Measurements from ENCODE around the gene CRB3. TPM values are rescaled to one million over a fixed set of nuclear protein-coding genes. Genes with fewer than 3 reads are reported as not detected.

The CRB3 gene
- total and polyA plus RNA-seq, 2 donors (not counting 1 experiment from before 2014, with no cell fraction given) = 0.17 TPM; not detected in 1

DNA sequence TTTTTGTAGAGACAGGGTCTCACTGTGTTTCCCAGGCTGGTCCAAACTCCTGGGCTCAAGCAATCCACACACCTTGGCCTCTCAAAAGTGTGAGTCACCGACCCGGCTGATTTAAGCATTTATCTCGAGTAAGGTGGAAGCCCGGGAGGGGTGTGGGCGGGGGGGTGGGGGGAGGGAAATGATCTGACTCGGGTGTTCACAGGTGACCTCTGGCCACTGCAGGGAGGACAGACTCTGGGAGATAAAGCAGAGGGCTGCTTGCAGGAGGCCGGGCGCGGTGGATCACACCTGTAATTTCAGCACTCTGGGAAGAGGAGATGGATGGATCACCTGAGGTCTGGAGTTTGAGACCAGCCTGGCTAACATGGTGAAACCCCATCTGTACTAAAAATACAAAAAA, 9.6 kb downstream of the CRB3 start:
- H3K27me3 ChIP-seq (ENCODE audit: control insufficient read depth, insufficient read depth, low read length) = no peaks in the 10 kb centered on the region
- H2AFZ ChIP-seq (ENCODE audit: low read length) = no peak overlapping the region
- H3K4me1 ChIP-seq (ENCODE audit: control insufficient read depth, extremely low read depth, insufficient read depth, low read length) = no peaks in the 10 kb centered on the region
- TF ChIP-seq, protein P1, sequence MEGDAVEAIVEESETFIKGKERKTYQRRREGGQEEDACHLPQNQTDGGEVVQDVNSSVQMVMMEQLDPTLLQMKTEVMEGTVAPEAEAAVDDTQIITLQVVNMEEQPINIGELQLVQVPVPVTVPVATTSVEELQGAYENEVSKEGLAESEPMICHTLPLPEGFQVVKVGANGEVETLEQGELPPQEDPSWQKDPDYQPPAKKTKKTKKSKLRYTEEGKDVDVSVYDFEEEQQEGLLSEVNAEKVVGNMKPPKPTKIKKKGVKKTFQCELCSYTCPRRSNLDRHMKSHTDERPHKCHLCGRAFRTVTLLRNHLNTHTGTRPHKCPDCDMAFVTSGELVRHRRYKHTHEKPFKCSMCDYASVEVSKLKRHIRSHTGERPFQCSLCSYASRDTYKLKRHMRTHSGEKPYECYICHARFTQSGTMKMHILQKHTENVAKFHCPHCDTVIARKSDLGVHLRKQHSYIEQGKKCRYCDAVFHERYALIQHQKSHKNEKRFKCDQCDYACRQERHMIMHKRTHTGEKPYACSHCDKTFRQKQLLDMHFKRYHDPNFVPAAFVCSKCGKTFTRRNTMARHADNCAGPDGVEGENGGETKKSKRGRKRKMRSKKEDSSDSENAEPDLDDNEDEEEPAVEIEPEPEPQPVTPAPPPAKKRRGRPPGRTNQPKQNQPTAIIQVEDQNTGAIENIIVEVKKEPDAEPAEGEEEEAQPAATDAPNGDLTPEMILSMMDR (conservative IDR thresholded peaks at IDR 0.05 in 1 of 2, IDR thresholded peaks at IDR 0.05 in 1 of 2; ENCODE audit: low read depth in 1 of 2, low read length in 2 of 2) = no peak
- TF ChIP-seq EZH2 (IDR thresholded peaks at IDR 0.05; ENCODE audit: low read length, missing control alignments) = no peak
- no peak overlapping the region for H3K9ac ChIP-seq (ENCODE audit: insufficient read depth, low read length)
- no peaks in the 10 kb centered on the region for H4K20me1 ChIP-seq (ENCODE audit: control insufficient read depth, extremely low read depth, insufficient read depth, low read length)
- no peak overlapping the region for H3K4me2 ChIP-seq (ENCODE audit: extremely low read depth, insufficient read depth, low read length)
- no peak overlapping the region for H3K4me3 ChIP-seq (replicated peaks in 1 of 4; ENCODE audit: control extremely low read depth in 1 of 4, insufficient read depth in 1 of 4, low read depth in 3 of 4, low read length in 4 of 4)
- H3K9me3 ChIP-seq (ENCODE audit: control insufficient read depth, insufficient read depth, low read depth, low read length) = no peaks in the 10 kb centered on the region
- DNase-seq (ENCODE audit: low read depth in 2 of 2) = no peak
- H3K79me2 ChIP-seq (ENCODE audit: control insufficient read depth, insufficient read depth, low read length) = no peaks in the 10 kb centered on the region
- no peak overlapping the region for H3K27ac ChIP-seq (ENCODE audit: insufficient read depth, low read length)
- H3K36me3 ChIP-seq (ENCODE audit: control insufficient read depth, insufficient read depth, low read length) = no peaks in the 10 kb centered on the region

DNA sequence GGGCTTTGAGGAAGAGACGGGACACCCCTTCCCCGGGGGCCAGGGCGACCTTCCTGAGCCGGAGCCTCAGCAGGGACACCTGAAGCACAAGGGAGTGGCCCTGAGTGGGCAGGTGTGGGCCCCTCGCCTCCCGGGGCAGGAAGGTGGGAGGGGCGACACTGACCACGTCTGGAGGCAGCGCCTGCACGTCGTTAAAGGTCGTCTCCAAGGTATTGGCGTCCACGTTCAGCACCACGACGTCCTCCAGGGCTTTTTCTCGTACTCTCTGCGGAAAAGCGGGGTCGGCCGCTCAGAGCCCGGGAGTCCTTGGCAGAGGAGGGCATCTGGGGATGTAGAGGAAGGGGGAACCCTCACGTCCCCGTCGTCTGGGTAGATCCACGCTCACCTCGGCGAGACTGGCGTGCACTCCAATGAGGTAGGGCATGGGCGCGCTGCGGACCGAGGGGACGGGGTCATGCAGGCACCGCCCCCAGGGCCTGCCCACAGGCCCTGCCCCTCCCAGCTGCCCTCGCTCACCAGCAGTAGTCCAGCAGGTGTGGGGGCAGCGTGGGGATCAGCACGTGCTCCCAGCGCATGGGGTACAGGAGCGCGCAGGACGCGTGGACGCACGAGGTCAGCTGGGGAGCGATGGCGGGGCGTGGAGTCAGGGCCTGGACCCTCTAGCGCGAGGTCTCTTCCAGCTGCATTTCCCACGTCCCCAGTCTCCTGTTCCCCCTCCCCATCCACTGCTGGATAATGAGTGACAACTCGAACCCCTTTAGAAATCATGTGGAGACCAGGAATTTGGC, 11.4 kb downstream of the CRB3 start:
- Histone ChIP-seq H3K4me2 (ENCODE audit: extremely low read depth, insufficient read depth, low read length) (no peak overlapping the region), H3K36me3 (ENCODE audit: control insufficient read depth, insufficient read depth, low read length) (no peaks in the 10 kb centered on the region), H3K79me2 (ENCODE audit: control insufficient read depth, insufficient read depth, low read length) (no peaks in the 10 kb centered on the region), H3K4me3 (replicated peaks in 1 of 4; ENCODE audit: control extremely low read depth in 1 of 4, insufficient read depth in 1 of 4, low read depth in 3 of 4, low read length in 4 of 4) (no peak overlapping the region), H3K9me3 (ENCODE audit: control insufficient read depth, insufficient read depth, low read depth, low read length) (no peaks in the 10 kb centered on the region), H3K27me3 (ENCODE audit: control insufficient read depth, insufficient read depth, low read length) (no peaks in the 10 kb centered on the region), H4K20me1 (ENCODE audit: control insufficient read depth, extremely low read depth, insufficient read depth, low read length) (no peaks in the 10 kb centered on the region), H3K27ac (ENCODE audit: insufficient read depth, low read length) (no peak overlapping the region), H2AFZ (ENCODE audit: low read length) (no peak overlapping the region), H3K4me1 (ENCODE audit: control insufficient read depth, extremely low read depth, insufficient read depth, low read length) (no peaks in the 10 kb centered on the region), H3K9ac (ENCODE audit: insufficient read depth, low read length) (no peak overlapping the region)
- TF ChIP-seq EZH2 (IDR thresholded peaks at IDR 0.05; ENCODE audit: low read length, missing control alignments) = no peak
- TF ChIP-seq, protein P1 (conservative IDR thresholded peaks at IDR 0.05 in 1 of 2, IDR thresholded peaks at IDR 0.05 in 1 of 2; ENCODE audit: low read depth in 1 of 2, low read length in 2 of 2) = no peak
- DNase-seq (ENCODE audit: low read depth in 2 of 2) = no peak

DNA sequence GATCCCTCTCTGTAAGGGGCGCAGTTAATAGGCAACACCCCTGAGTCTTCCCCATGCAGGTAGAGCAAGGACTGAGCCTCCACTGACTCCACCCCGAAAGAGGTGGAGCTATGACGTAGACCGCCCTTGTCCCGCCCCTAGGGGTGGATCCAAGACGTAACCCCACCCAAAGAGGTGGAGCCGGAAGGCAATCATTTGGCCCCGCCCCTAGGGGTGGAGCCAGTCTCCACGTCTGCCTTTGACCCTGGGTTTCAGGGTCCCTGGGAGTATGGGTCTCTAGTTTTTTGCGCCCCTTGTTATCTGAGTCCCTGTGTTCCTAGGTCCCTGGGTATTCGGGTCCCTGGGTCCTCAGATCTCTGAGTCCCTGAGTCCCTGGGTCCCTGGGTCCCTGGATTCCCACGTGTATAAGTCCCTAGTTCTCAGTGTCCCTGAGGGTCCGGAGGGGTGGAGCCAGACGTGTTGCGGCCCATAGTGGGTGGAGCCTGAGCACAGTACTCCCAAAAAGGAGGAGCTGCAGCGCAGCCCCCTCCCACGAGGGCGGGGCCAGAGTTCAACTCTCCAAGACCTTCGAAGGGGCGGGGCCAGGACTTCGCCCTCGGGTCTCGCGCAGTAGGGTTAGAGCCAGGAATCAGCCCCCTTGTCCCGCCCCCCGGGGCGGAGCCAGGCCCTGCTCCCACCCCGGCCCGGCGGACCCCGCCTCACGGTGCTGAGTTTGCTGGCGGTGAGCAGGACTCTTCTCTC, 12.3 kb downstream of the CRB3 start:
- Histone ChIP-seq H3K4me1 (ENCODE audit: control insufficient read depth, extremely low read depth, insufficient read depth, low read length) (no peaks in the 10 kb centered on the region), H3K4me2 (ENCODE audit: extremely low read depth, insufficient read depth, low read length) (no peak overlapping the region), H3K9ac (ENCODE audit: insufficient read depth, low read length) (no peak overlapping the region), H3K4me3 (replicated peaks in 1 of 4; ENCODE audit: control extremely low read depth in 1 of 4, insufficient read depth in 1 of 4, low read depth in 3 of 4, low read length in 4 of 4) (no peak overlapping the region), H3K27ac (ENCODE audit: insufficient read depth, low read length) (no peak overlapping the region), H3K36me3 (ENCODE audit: control insufficient read depth, insufficient read depth, low read length) (no peaks in the 10 kb centered on the region), H3K9me3 (ENCODE audit: control insufficient read depth, insufficient read depth, low read depth, low read length) (no peaks in the 10 kb centered on the region), H3K79me2 (ENCODE audit: control insufficient read depth, insufficient read depth, low read length) (no peaks in the 10 kb centered on the region), H4K20me1 (ENCODE audit: control insufficient read depth, extremely low read depth, insufficient read depth, low read length) (no peaks in the 10 kb centered on the region), H3K27me3 (ENCODE audit: control insufficient read depth, insufficient read depth, low read length) (no peaks in the 10 kb centered on the region), H2AFZ (ENCODE audit: low read length) (no peak overlapping the region)
- DNase-seq (ENCODE audit: low read depth in 2 of 2) = peak; percentile 23 to 37
- no peak for TF ChIP-seq EZH2 (IDR thresholded peaks at IDR 0.05; ENCODE audit: low read length, missing control alignments)
- TF ChIP-seq, protein P1 (conservative IDR thresholded peaks at IDR 0.05 in 1 of 2, IDR thresholded peaks at IDR 0.05 in 1 of 2; ENCODE audit: low read depth in 1 of 2, low read length in 2 of 2) = no peak
